NCI-H446 treated with DMSO at 0.1 percent for 48 hours (cell line): ENCODE data around the gene MYH6.
A peak's percentile ranks its signal among the peaks of the same experiment; 100 is the strongest.
"Not testable (repeated sequence)": the region's sequence is repeated elsewhere in the genome, so short reads cannot be mapped to it uniquely, and the experiment has no call there.

Source experiments
- DNase-seq: peaks from one replicate; lab custom pipeline; 2025; lab: John Stamatoyannopoulos, UW

Gene MYH6

DNA sequence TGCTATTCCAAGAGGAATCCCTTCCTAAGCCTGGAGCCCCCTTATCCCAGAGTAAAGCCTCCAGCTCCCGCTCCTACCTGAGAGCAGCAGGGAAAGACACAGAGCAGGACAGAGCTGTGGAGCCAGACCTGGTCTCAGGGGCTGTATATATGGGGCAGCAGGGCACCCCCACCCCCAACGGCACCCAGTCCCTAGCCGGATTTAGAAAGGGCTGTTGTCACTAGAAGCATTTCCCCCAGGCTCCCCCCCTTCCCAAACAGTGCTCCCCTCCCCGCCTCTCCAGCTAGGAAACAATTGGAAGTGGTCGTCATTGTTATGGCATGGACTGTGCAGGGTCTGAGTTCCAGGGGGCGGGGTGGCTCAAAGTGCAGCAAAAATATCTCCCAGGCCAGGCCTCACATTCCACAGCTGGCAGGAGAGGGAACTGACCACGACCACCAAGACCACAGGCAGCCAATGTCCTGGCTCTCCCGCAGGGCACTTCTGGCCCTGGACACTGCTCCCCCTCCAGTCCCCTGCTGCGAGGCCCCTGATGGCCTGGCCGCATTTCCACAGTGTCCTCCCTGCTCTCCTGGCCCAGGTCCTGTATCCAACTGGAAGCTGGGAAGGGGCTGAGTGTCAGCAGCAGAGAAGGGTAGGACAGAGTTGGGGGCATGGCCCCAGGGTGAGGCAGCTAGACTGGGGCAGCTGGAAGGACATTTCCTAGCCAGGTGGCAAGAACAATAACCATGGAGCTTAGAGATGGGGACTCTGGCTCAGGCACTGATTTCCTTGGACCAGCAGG, 27.7 kb upstream of the MYH6 start, which contains the start of gene MYH7:
MYH7 (minus strand) TSS at position 118 of the 784 bp plus-strand sequence. CDS start 1,928 bp downstream, outside the sequence.
- DNase-seq, result no peak

- no peak for DNase-seq
These were observed 26.6 kb upstream of the MYH6 start for GRCh38 chr14:23434488-23435222.

- DNase-seq, result no peak
These were observed 25.4 kb upstream of the MYH6 start for GRCh38 chr14:23433457-23433856.

GRCh38 chr14:23432946-23433345, 24.9 kb upstream of the MYH6 start:
- DNase-seq, result no peak

- no peak for DNase-seq
These were observed 24.2 kb upstream of the MYH6 start for GRCh38 chr14:23432102-23432925.

DNA sequence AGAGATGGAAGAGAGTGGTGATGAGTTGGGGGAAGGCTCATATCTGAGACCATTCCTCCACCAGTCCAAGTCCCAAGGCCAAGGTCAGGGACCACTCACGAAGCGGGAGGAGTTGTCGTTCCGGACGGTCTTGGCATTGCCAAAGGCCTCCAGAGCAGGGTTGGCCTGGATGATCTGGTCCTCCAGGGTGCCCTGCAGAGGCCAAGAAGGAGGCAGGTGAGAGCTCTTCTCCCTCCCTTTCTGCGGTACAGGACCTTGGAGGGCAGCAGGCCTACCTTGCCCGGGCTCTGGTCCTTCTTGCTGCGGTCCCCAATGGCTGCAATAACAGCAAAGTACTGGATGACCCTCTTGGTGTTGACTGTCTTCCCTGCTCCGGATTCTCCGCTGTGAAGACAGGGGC, 23.4 kb upstream of the MYH6 start:
- no peak for DNase-seq

DNA sequence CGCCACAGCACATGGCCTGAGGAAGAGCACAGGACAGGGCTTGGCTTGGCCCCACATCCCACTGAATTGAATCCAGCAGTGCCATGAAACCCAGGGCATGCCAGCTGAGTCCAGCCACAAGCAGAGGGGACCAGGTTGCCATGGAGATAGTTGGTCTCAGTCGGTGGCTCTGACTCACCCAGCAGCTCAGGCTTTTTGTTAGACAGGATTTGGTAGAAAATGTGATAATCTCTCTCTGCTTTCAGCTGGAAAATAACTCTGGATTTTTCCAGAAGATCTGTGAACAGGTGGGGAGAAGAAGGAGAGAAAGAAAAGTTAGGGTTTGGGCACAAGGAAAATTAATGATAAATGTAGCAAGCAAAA, 22.6 kb upstream of the MYH6 start:
- DNase-seq, result peak; percentile 0

GRCh38 chr14:23430016-23430722, 22.1 kb upstream of the MYH6 start:
- DNase-seq, result no peak

GRCh38 chr14:23428686-23429495, 20.8 kb upstream of the MYH6 start:
- DNase-seq, result no peak

DNA sequence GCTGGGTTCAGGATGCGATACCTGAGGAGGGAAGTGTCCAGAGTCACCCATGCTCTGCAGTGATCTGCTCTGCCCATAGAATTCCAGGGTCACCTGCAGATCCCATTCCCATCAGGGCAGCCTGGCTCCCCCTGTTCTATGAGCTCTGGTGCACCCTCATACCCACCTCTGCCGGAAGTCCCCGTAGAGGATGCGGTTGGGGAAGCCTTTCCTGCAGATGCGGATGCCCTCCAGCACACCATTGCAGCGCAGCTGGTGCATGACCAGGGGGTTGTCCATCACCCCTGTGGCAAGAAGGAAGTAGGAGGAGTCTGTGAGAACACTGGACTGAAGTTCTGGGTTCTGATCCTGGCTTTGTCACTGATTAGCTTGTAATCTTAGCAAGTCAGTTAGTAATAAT, 17.7 kb upstream of the MYH6 start:
- not testable (repeated sequence) for DNase-seq

GRCh38 chr14:23425169-23425568, 17.1 kb upstream of the MYH6 start:
- no peak for DNase-seq

DNA sequence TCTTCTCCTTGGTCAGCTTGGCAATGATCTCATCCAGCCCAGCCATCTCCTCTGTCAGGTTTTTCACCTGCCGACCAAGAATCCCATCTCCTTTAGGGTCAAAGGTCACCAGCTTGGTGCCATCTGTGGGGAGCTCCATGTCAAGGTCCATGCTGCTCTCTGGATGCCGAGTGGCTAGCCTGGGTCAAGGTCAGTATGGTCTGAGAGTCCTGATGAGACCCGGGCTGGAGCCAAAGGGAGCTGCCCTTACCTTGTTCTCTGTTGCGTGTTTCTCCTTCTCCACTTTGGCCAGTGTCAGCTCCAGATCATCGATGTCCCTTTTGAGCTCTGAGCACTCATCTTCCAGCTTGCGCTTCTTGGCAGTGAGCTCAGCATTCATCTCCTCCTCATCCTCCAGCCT, 15.6 kb upstream of the MYH6 start:
- no peak for DNase-seq

GRCh38 chr14:23421594-23421993, 13.5 kb upstream of the MYH6 start:
- DNase-seq, result no peak

- DNase-seq, result not testable (repeated sequence)
These were observed 11.6 kb upstream of the MYH6 start for GRCh38 chr14:23419646-23420045.

DNA sequence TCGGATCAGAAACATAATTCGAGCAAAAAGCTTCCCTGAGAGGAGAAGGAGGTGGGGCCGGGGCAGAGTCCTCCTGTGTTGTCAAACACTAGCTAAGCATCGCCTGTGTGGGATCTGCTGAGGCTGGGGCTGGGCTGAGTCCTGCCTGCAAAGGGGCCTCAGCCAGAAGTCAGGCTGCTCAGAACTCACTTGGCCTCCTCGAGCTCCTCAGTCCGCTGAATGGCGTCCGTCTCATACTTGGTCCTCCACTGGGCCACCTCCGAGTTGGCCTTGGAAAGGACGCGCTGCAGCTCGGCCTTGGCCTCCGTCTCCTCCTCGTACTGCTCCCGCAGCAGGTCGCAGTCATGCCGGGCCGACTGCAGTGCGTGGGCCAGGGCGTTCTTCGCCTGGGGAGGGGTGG, 9.9 kb upstream of the MYH6 start:
- no peak for DNase-seq

DNA sequence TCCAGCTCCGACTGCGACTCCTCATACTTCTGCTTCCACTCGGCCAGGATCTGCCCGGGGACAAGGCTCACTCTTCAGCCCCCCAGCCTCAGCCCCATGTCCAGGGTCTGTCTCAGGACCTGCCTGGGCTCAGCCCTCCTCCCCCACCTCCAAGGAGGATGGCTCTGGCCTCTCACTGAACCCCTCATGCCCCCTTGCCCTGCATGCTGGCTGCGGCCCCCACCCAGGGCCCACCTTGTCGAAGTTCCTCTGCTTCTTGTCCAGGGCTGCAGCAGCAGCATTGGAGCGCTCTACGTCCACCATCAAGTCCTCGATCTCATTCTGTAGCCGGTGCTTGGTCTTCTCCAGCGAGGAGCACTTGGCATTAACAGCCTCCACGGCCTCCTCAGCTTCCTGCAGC, 9.2 kb upstream of the MYH6 start:
- not testable (repeated sequence) for DNase-seq

GRCh38 chr14:23416801-23417200, 8.7 kb upstream of the MYH6 start:
- no peak for DNase-seq

- no peak for DNase-seq
These were observed 8.0 kb upstream of the MYH6 start for GRCh38 chr14:23415821-23416778.

DNA sequence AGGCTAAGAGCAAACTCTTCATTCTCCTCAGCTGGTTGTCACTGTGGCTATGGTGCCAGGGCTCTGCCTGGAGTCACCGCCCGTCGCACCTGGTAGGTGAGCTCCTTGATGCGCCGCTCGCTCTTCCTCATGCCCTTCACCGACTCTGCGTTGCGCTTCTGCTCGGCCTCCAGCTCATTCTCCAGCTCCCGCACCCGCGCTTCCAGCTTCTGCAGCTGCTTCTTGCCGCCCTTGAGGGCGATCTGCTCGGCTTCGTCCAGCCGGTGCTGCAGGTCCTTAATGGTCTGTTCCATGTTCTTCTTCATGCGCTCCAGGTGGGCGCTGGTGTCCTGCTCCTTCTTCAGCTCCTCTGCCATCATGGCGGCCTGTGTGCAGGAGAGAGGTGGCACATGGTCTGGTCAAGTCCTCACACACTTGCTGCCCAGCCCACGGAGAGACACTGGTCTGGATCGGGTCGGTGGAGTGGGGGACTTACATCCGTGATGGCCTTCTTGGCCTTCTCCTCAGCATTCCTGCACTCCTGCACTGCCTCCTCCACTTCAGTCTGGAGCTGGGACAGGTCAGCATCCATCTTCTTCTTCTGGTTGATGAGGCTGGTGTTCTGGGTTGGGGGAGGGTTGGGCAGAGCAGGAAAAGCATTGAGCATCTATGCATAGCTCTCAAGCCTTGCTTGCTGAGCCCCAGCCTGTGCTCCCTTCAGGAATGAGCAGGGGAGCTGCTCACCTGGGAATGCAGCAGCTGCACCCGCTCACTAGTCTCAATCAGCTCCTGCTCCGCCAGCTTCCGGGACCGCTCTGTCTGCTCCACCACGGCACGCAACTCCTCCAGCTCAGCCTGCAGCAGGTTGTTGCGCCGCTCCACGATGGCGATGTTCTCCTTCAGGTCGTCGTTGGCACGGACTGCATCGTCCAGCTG, 7.1 kb upstream of the MYH6 start:
- no peak for DNase-seq
